ENCODE results near the gene TMOD2.

DNA sequence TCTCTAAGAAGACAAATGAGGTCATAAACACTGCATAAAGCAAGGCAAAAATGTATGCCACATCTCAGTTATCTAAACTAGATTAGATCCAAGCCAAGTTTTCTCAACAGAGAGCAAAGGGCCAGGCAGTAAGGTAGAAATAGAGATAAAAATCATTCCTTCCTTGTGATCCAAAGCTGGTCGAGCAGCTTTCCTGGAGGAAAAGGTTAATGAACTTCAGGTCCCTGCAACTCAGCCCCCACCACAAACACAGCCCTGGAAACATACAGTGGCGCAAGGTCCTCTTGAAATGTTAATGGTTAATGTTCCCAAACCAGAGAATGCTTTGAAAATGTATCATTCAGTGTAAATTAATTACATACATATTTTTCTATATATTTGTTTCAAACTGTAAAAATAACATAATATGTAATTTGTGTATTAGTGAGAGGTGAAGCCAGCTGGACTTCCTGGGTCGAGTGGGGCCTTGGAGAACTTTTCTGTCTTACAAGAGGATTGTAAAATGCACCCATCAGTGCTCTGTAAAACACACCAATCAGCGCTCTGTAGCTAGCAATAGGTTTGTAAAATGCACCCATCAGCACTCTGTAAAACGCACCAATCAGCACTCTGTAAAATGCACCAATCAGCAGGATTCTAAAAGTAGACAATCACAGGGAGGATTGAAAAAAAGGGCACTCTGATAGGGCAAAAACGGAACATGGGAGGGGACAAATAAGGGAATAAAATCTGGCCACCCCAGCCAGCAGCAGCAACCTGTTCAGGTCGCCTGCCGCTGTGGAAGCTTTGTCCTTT lies 31.0 kb upstream of the TMOD2 start:
- TF ChIP-seq, protein P1, sequence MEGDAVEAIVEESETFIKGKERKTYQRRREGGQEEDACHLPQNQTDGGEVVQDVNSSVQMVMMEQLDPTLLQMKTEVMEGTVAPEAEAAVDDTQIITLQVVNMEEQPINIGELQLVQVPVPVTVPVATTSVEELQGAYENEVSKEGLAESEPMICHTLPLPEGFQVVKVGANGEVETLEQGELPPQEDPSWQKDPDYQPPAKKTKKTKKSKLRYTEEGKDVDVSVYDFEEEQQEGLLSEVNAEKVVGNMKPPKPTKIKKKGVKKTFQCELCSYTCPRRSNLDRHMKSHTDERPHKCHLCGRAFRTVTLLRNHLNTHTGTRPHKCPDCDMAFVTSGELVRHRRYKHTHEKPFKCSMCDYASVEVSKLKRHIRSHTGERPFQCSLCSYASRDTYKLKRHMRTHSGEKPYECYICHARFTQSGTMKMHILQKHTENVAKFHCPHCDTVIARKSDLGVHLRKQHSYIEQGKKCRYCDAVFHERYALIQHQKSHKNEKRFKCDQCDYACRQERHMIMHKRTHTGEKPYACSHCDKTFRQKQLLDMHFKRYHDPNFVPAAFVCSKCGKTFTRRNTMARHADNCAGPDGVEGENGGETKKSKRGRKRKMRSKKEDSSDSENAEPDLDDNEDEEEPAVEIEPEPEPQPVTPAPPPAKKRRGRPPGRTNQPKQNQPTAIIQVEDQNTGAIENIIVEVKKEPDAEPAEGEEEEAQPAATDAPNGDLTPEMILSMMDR (IDR thresholded peaks at IDR 0.05; ENCODE audit: low read depth, low read length), result no peak
- TF ChIP-seq, protein P2, sequence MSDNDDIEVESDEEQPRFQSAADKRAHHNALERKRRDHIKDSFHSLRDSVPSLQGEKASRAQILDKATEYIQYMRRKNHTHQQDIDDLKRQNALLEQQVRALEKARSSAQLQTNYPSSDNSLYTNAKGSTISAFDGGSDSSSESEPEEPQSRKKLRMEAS (IDR thresholded peaks at IDR 0.05; ENCODE audit: low read depth, low read length), result no peak
- TF ChIP-seq MYC (IDR thresholded peaks at IDR 0.05; ENCODE audit: low read depth, low read length), result no peak
